Neural crest cell (in vitro differentiated cells): Measurements from ENCODE around the gene IL10RB. TPM values are rescaled to one million over a fixed set of nuclear protein-coding genes. Genes with fewer than 3 reads are reported as not detected.

Experiments used
- DNase-seq: peaks from one replicate; pipeline ENCODE4 v3.0.0; 2021; ENCODE audit warnings: low read depth, mixed read lengths, low spot score
- H3K27ac Mint-ChIP-seq: one replicate; pipeline ENCODE4 v1.8.0; 2021; ENCODE audit warnings: mild to moderate bottlenecking, mixed read lengths; ENCODE audit not compliant: unreplicated experiment
- H3K27me3 Mint-ChIP-seq: 2 replicates; pipeline ENCODE4 v1.8.0; 2021; ENCODE audit warnings: low read depth, mild to moderate bottlenecking, mixed read lengths
- H3K36me3 Mint-ChIP-seq: 2 replicates; pipeline ENCODE4 v1.8.0; 2021; ENCODE audit warnings: low read depth, mild to moderate bottlenecking, mixed read lengths
- H3K4me1 Mint-ChIP-seq: 2 replicates; pipeline ENCODE4 v1.8.0; 2021; ENCODE audit warnings: mixed read lengths
- H3K4me3 Mint-ChIP-seq: one replicate; pipeline ENCODE4 v1.8.0; 2021; ENCODE audit warnings: mild to moderate bottlenecking, mixed read lengths
- H3K9me3 Mint-ChIP-seq: 2 replicates; pipeline ENCODE4 v1.8.0; 2021; ENCODE audit warnings: mixed read lengths
- CTCF ChIP-seq: fragments of 200-600 bp; sonication (generic); conservative IDR thresholded peaks from 2 replicates; pipeline ENCODE4 v1.5.0; 2021; ENCODE audit warnings: antibody characterized with exemption, mild to moderate bottlenecking
- total RNA-seq: library from RNA; stranded (reverse); gene quantifications from 2 replicates; pipeline ENCODE4 v1.2.1, GENCODE V29; 2021

The IL10RB gene
- total RNA-seq, 1 donor from 2014 or later, result 5.8 TPM

GRCh38 chr21:33279330-33279820 is 13.2 kb downstream of the IL10RB start:
- no peak overlapping the region for H3K27ac Mint-ChIP-seq
- no peak for DNase-seq
- H3K27me3 Mint-ChIP-seq, result no peaks in the 10 kb centered on the region
- H3K36me3 Mint-ChIP-seq, result peaks cover 26% of the 10 kb centered on the region
- H3K9me3 Mint-ChIP-seq, result peaks cover 7% of the 10 kb centered on the region
- H3K4me3 Mint-ChIP-seq, result no peak overlapping the region
- no peaks in the 10 kb centered on the region for H3K4me1 Mint-ChIP-seq
- no peak for TF ChIP-seq CTCF

GRCh38 chr21:33281096-33281652 is 15.0 kb downstream of the IL10RB start:
- no peak for DNase-seq
- no peaks in the 10 kb centered on the region for H3K27me3 Mint-ChIP-seq
- peaks cover 7% of the 10 kb centered on the region for H3K9me3 Mint-ChIP-seq
- TF ChIP-seq CTCF, result no peak
- H3K27ac Mint-ChIP-seq, result no peak overlapping the region
- no peaks in the 10 kb centered on the region for H3K4me1 Mint-ChIP-seq
- H3K4me3 Mint-ChIP-seq, result no peak overlapping the region
- peaks cover 24% of the 10 kb centered on the region for H3K36me3 Mint-ChIP-seq

- DNase-seq, result no peak
- Mint-ChIP-seq H3K4me3 (no peak overlapping the region), H3K36me3 (peaks cover 19% of the 10 kb centered on the region), H3K27ac (peak overlapping the region; percentile 35), H3K9me3 (peaks cover 7% of the 10 kb centered on the region), H3K4me1 (no peaks in the 10 kb centered on the region), H3K27me3 (no peaks in the 10 kb centered on the region)
- no peak for TF ChIP-seq CTCF
Observed at GRCh38 chr21:33283203-33283602, 17.0 kb downstream of the IL10RB start.

GRCh38 chr21:33286076-33286475 is 19.9 kb downstream of the IL10RB start:
- peaks cover 7% of the 10 kb centered on the region for H3K4me1 Mint-ChIP-seq
- H3K9me3 Mint-ChIP-seq, result no peaks in the 10 kb centered on the region
- no peak overlapping the region for H3K27ac Mint-ChIP-seq
- H3K27me3 Mint-ChIP-seq, result no peaks in the 10 kb centered on the region
- peaks cover 4% of the 10 kb centered on the region for H3K36me3 Mint-ChIP-seq
- no peak for DNase-seq
- H3K4me3 Mint-ChIP-seq, result no peak overlapping the region
- no peak for TF ChIP-seq CTCF

GRCh38 chr21:33286600-33287456 is 20.7 kb downstream of the IL10RB start:
- Mint-ChIP-seq H3K4me3 (no peak overlapping the region), H3K36me3 (peaks cover 4% of the 10 kb centered on the region), H3K27me3 (no peaks in the 10 kb centered on the region), H3K9me3 (no peaks in the 10 kb centered on the region), H3K27ac (no peak overlapping the region), H3K4me1 (peaks cover 7% of the 10 kb centered on the region)
- no peak for TF ChIP-seq CTCF
- no peak for DNase-seq
